ENCODE measurements around the gene SRPRB. TPM values are rescaled to one million over a fixed set of nuclear protein-coding genes. Genes with fewer than 3 reads are reported as not detected.

Gene SRPRB, protein sequence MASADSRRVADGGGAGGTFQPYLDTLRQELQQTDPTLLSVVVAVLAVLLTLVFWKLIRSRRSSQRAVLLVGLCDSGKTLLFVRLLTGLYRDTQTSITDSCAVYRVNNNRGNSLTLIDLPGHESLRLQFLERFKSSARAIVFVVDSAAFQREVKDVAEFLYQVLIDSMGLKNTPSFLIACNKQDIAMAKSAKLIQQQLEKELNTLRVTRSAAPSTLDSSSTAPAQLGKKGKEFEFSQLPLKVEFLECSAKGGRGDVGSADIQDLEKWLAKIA
- total RNA-seq, result 81.7 and 111 TPM in 2 replicates

GRCh38 chr3:133805702-133806475 lies at the start of gene SRPRB:
Gene SRPRB (plus strand): TSS chr3:133805815. CDS start chr3:133805849, 34 bp downstream.
- Histone ChIP-seq H3K27me3 (ENCODE audit: control insufficient read depth, insufficient read depth, low read length) (peaks cover 1% of the 10 kb centered on the region), H3K4me3 (ENCODE audit: low read depth, low read length) (peak within 1 kb of the TSS; percentile 73), H3K36me3 (ENCODE audit: control insufficient read depth, insufficient read depth, low read length) (peaks cover 4% of the 10 kb centered on the region)
- TF ChIP-seq CTCF (IDR thresholded peaks at IDR 0.05; ENCODE audit: insufficient read depth, low read length, severe bottlenecking), result no peak
- peak; percentile 45 for DNase-seq (ENCODE audit: low read depth)
- FAIRE-seq, result peak; percentile 52

DNA sequence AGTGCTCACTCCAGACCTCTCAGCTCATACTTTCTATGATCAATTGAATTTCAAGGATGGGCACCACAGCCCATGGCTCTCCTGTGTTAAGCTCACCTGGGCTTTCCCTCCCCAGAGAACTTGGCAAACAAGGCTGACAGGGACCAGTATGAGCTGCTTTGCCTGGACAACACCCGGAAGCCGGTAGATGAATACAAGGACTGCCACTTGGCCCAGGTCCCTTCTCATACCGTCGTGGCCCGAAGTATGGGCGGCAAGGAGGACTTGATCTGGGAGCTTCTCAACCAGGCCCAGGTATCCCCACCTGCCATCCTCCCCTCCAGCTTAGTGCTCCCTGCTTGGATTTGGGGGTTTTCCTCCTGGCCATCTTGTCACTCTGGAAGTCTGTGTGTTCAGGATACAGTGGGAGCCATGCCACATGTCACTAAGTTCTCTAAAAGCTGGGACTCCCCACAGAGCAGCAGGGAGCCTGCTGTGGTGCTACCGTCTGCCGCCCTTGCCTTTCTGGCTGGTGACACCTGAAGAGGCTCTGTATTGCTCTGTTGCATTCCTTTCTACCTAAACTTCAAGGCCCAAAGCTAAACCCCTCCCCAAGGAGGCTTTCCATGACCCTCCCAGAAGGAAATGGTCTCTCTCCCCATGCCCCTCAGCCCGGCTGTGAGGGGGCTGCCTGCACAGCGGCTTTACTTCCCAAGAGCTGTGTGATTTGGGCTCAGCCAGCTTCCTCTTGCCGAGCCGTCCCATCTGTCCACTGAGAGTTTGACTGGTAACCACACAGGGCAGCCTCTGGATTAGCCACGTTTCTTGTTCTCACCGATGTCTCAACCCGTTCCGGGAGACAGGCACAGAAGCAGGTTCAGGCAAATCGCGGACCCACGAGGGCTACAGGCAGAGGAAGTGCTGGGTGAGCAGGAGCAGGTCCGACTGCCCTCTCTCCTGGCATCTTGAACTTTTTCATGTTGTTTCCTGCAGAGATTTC lies 48.6 kb upstream of the SRPRB start:
- Histone ChIP-seq H3K36me3 (ENCODE audit: control insufficient read depth, insufficient read depth, low read length) (no peaks in the 10 kb centered on the region), H3K4me3 (ENCODE audit: low read depth, low read length) (no peak overlapping the region), H3K27me3 (ENCODE audit: control insufficient read depth, insufficient read depth, low read length) (no peaks in the 10 kb centered on the region)
- TF ChIP-seq CTCF (IDR thresholded peaks at IDR 0.05; ENCODE audit: insufficient read depth, low read length, severe bottlenecking), result no peak
- FAIRE-seq, result no peak
- no peak for DNase-seq (ENCODE audit: low read depth)

GRCh38 chr3:133757701-133758567 lies 47.7 kb upstream of the SRPRB start:
- no peaks in the 10 kb centered on the region for H3K27me3 ChIP-seq (ENCODE audit: control insufficient read depth, insufficient read depth, low read length)
- H3K4me3 ChIP-seq (ENCODE audit: low read depth, low read length), result no peak overlapping the region
- no peaks in the 10 kb centered on the region for H3K36me3 ChIP-seq (ENCODE audit: control insufficient read depth, insufficient read depth, low read length)
- DNase-seq (ENCODE audit: low read depth) (no peak), FAIRE-seq (no peak)
- TF ChIP-seq CTCF (IDR thresholded peaks at IDR 0.05; ENCODE audit: insufficient read depth, low read length, severe bottlenecking), result no peak

- no peak for TF ChIP-seq CTCF (IDR thresholded peaks at IDR 0.05; ENCODE audit: insufficient read depth, low read length, severe bottlenecking)
- no peak overlapping the region for H3K4me3 ChIP-seq (ENCODE audit: low read depth, low read length)
- H3K27me3 ChIP-seq (ENCODE audit: control insufficient read depth, insufficient read depth, low read length), result no peaks in the 10 kb centered on the region
- DNase-seq (ENCODE audit: low read depth) (no peak), FAIRE-seq (no peak)
- no peaks in the 10 kb centered on the region for H3K36me3 ChIP-seq (ENCODE audit: control insufficient read depth, insufficient read depth, low read length)
Observed at GRCh38 chr3:133758568-133758928, 47.1 kb upstream of the SRPRB start.

Data from bronchial epithelial cell (primary cell).